GM12878 (cell line): ENCODE measurements around the gene MFAP1. TPM values are rescaled to one million over a fixed set of nuclear protein-coding genes. Genes with fewer than 3 reads are reported as not detected.

Experiments
- CBFB ChIP-seq: IDR thresholded peaks from 2 replicates; pipeline ENCODE4 v1.6.1; 2016; ENCODE audit warnings: antibody characterized with exemption, low read depth
- CBX5 ChIP-seq: sonication (generic); IDR thresholded peaks from 2 replicates; pipeline ENCODE4 v1.6.1; 2016; ENCODE audit warnings: low read depth, moderate library complexity, mild to moderate bottlenecking, inconsistent platforms
- CHD1 ChIP-seq: IDR thresholded peaks from 2 replicates; pipeline ENCODE4 v1.6.1; 2012; ENCODE audit warnings: low read depth, low read length, improper control_type of control experiment
- CREB1 ChIP-seq: IDR thresholded peaks from 2 replicates; pipeline ENCODE4 v1.6.1; 2012; ENCODE audit warnings: low read depth, mild to moderate bottlenecking, inconsistent platforms
- HCFC1 ChIP-seq: fragments of 150-350 bp; IDR thresholded peaks from 2 replicates; pipeline ENCODE4 v1.6.1; 2014; ENCODE audit warnings: low read length
- LARP7 ChIP-seq: fragments of 450-650 bp; IDR thresholded peaks from 2 replicates; pipeline ENCODE4 v1.6.1; 2017; ENCODE audit warnings: mild to moderate bottlenecking
- MEF2A ChIP-seq: IDR thresholded peaks from 2 replicates; pipeline ENCODE4 v1.6.1; 2011; ENCODE audit warnings: low read depth, mild to moderate bottlenecking, low read length, moderate library complexity; ENCODE audit not compliant: insufficient read depth
- MLLT1 ChIP-seq: fragments of 450-650 bp; IDR thresholded peaks from 2 replicates; pipeline ENCODE4 v1.6.1; 2016; ENCODE audit warnings: mild to moderate bottlenecking
- MTA2 ChIP-seq: fragments of 450-650 bp; IDR thresholded peaks from 2 replicates; pipeline ENCODE4 v1.6.1; 2016; ENCODE audit warnings: low read depth, mild to moderate bottlenecking, moderate library complexity
- NFIC ChIP-seq: IDR thresholded peaks from 2 replicates; pipeline ENCODE4 v1.6.1; 2012; ENCODE audit warnings: low read depth, mild to moderate bottlenecking, inconsistent platforms, low read length, moderate library complexity
- NRF1 ChIP-seq: conservative IDR thresholded peaks from 2 replicates; pipeline ENCODE4 v1.6.1; 2011; ENCODE audit warnings: mild to moderate bottlenecking, low read depth, low read length, improper control_type of control experiment
- POU2F2 ChIP-seq: IDR thresholded peaks from 3 replicates; pipeline ENCODE4 v1.6.1; 2011; ENCODE audit warnings: low read depth, mild to moderate bottlenecking, low read length, borderline replicate concordance
- SREBF2 ChIP-seq: IDR thresholded peaks from 2 replicates; pipeline ENCODE4 v1.6.1; 2012; ENCODE audit warnings: mild to moderate bottlenecking, low read length
- TCF3 ChIP-seq: IDR thresholded peaks from 2 replicates; pipeline ENCODE4 v1.6.1; 2012; ENCODE audit warnings: low read depth, mild to moderate bottlenecking, low read length, borderline replicate concordance; ENCODE audit not compliant: insufficient read depth
- ZNF217 ChIP-seq: fragments of 450-650 bp; IDR thresholded peaks from 2 replicates; pipeline ENCODE4 v1.6.1; 2017; ENCODE audit warnings: antibody characterized with exemption, mild to moderate bottlenecking
- ZNF622 ChIP-seq: fragments of 450-650 bp; IDR thresholded peaks from 2 replicates; pipeline ENCODE4 v1.6.1; 2017; ENCODE audit warnings: mild to moderate bottlenecking, inconsistent platforms
- polyA plus RNA-seq, 11 experiments: library from polyadenylated mRNA; depleted of rRNA in 4 of 11; unstranded in 6 of 11; stranded (reverse) in 5 of 11; fragments of >200 nt; fragmentation: Nextera tagmentation in 4 of 11; fragmentation: Illumina TruSeq in 1 of 11; extraction: Ambion mirVana in 4 of 11; extraction: Trizol in 1 of 11; gene quantifications; 1 replicate in 1 of 11; 2 replicates in 10 of 11; pipeline versions ENCODE4 v1.2.1 to v1.2.3, GENCODE V29; 2011 to 2016; ENCODE audit warnings: inconsistent platforms in 2 of 11, missing spikeins in 2 of 11, low read depth in 1 of 11
- total RNA-seq, 4 experiments: library from RNA; depleted of rRNA in 3 of 4; stranded (reverse); fragments of >200 nt in 3 of 4; fragmentation: Illumina TruSeq in 1 of 4; extraction: Trizol in 1 of 4; gene quantifications; 2 replicates each; pipeline versions ENCODE4 v1.2.1 to v1.2.3, GENCODE V29; 2013 to 2021
- TF ChIP-seq, protein P1 (sequence below): fragments of 450-650 bp; IDR thresholded peaks from 2 replicates; pipeline ENCODE4 v1.6.1; 2017; ENCODE audit warnings: low read depth, mild to moderate bottlenecking, moderate library complexity
- TF ChIP-seq, protein P2 (sequence below): fragments of 450-650 bp; IDR thresholded peaks from 2 replicates; pipeline ENCODE4 v1.6.1; 2018; ENCODE audit warnings: mild to moderate bottlenecking, low read depth, moderate library complexity; ENCODE audit not compliant: partially characterized antibody
- TF ChIP-seq, protein P3 (sequence below): fragments of 450-650 bp; conservative IDR thresholded peaks from 2 replicates; pipeline ENCODE4 v1.6.1; 2017; ENCODE audit warnings: mild to moderate bottlenecking, moderate library complexity
- TF ChIP-seq, protein P4 (sequence below), 3 experiments: IDR thresholded peaks in 2 of 3; conservative IDR thresholded peaks in 1 of 3; 2 replicates each; pipeline ENCODE4 v1.5.1; 2011; ENCODE audit warnings: low read depth in 3 of 3, low read length in 3 of 3, mild to moderate bottlenecking in 3 of 3, control low read depth in 2 of 3, moderate library complexity in 2 of 3, inconsistent platforms in 1 of 3, mixed read lengths in 1 of 3; ENCODE audit not compliant: control insufficient read depth in 2 of 3, insufficient read depth in 1 of 3; ENCODE audit errors: extremely low read depth in 1 of 3

Gene MFAP1
- total and polyA plus RNA-seq, 10 of the 15 experiments (the other 5 are each of a cell fraction or from before 2014, with no cell fraction given), result 24.5 to 67.3 (median 47.4) TPM

DNA sequence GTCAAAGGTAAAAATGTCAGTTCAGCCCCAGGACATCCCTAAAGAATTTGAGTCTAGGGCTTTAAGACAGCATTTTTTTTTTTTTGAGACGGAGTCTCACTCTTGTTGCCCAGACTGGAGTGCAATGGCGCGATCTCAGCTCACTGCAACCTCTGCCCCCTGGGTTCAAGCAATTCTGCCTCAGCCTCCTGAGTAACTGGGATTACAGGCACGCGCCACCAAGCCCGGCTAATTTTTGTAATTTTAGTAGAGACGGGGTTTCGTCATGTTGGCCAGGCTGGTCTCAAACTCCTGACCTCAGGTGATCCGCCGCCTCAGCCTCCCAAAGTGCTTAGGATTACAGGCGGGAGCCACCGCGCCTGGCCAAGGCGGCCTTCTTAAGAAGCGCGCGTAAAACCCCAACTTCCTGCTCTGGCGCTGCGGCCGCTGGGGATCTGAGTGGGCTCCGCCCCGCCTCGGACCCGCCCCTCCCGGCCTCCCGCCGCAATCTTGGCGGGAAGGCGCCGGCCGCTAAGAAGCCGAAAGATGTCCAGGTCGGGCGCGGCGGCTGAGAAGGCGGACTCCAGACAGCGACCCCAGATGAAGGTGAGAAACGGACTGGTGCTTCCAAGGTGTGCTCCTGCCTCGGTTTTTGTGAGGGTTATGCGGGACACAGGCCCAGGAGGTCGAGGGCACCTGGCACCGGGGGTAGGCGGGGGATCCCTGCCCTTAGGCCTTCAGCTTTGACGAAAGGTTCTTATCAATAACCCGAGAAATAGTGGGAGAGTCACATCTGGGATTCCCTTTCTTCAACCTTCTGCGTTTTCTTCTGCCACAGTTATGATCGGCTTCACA, 2.2 kb upstream of the MFAP1 start, which contains the start of gene WDR76 (continued):
- TF ChIP-seq CBFB, result 0 out of 2 replicates have a peak, but pooled peaks have one; percentile 31
- TF ChIP-seq POU2F2, result no peak
- TF ChIP-seq SREBF2, result no peak
- peak; percentile 51; the same call in 1 of the 2 replicates for TF ChIP-seq LARP7
- no peak; the same call in 1 of the 2 replicates for TF ChIP-seq NFIC
- TF ChIP-seq, protein P1, sequence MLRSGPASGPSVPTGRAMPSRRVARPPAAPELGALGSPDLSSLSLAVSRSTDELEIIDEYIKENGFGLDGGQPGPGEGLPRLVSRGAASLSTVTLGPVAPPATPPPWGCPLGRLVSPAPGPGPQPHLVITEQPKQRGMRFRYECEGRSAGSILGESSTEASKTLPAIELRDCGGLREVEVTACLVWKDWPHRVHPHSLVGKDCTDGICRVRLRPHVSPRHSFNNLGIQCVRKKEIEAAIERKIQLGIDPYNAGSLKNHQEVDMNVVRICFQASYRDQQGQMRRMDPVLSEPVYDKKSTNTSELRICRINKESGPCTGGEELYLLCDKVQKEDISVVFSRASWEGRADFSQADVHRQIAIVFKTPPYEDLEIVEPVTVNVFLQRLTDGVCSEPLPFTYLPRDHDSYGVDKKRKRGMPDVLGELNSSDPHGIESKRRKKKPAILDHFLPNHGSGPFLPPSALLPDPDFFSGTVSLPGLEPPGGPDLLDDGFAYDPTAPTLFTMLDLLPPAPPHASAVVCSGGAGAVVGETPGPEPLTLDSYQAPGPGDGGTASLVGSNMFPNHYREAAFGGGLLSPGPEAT, result peak; percentile 45; the same call in 1 of the 2 replicates
- TF ChIP-seq ZNF217, result peak; percentile 73
- no peak for TF ChIP-seq CHD1
- peak; percentile 55; the same call in 1 of the 2 replicates for TF ChIP-seq CBX5
- TF ChIP-seq HCFC1, result no peak
- TF ChIP-seq ZNF622, result no peak
- no peak for TF ChIP-seq MLLT1
- no peak for TF ChIP-seq TCF3
- no peak for TF ChIP-seq NRF1
- TF ChIP-seq MEF2A, result no peak
- no peak; the same call in 1 of the 2 replicates for TF ChIP-seq CREB1
- TF ChIP-seq, protein P2, sequence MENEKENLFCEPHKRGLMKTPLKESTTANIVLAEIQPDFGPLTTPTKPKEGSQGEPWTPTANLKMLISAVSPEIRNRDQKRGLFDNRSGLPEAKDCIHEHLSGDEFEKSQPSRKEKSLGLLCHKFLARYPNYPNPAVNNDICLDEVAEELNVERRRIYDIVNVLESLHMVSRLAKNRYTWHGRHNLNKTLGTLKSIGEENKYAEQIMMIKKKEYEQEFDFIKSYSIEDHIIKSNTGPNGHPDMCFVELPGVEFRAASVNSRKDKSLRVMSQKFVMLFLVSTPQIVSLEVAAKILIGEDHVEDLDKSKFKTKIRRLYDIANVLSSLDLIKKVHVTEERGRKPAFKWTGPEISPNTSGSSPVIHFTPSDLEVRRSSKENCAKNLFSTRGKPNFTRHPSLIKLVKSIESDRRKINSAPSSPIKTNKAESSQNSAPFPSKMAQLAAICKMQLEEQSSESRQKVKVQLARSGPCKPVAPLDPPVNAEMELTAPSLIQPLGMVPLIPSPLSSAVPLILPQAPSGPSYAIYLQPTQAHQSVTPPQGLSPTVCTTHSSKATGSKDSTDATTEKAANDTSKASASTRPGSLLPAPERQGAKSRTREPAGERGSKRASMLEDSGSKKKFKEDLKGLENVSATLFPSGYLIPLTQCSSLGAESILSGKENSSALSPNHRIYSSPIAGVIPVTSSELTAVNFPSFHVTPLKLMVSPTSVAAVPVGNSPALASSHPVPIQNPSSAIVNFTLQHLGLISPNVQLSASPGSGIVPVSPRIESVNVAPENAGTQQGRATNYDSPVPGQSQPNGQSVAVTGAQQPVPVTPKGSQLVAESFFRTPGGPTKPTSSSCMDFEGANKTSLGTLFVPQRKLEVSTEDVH, result peak; percentile 94
- TF ChIP-seq, protein P3, sequence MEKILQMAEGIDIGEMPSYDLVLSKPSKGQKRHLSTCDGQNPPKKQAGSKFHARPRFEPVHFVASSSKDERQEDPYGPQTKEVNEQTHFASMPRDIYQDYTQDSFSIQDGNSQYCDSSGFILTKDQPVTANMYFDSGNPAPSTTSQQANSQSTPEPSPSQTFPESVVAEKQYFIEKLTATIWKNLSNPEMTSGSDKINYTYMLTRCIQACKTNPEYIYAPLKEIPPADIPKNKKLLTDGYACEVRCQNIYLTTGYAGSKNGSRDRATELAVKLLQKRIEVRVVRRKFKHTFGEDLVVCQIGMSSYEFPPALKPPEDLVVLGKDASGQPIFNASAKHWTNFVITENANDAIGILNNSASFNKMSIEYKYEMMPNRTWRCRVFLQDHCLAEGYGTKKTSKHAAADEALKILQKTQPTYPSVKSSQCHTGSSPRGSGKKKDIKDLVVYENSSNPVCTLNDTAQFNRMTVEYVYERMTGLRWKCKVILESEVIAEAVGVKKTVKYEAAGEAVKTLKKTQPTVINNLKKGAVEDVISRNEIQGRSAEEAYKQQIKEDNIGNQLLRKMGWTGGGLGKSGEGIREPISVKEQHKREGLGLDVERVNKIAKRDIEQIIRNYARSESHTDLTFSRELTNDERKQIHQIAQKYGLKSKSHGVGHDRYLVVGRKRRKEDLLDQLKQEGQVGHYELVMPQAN, result no peak; the same call in 1 of the 2 replicates
- TF ChIP-seq MTA2, result peak; percentile 19; the same call in 1 of the 2 replicates
- TF ChIP-seq, protein P4, sequence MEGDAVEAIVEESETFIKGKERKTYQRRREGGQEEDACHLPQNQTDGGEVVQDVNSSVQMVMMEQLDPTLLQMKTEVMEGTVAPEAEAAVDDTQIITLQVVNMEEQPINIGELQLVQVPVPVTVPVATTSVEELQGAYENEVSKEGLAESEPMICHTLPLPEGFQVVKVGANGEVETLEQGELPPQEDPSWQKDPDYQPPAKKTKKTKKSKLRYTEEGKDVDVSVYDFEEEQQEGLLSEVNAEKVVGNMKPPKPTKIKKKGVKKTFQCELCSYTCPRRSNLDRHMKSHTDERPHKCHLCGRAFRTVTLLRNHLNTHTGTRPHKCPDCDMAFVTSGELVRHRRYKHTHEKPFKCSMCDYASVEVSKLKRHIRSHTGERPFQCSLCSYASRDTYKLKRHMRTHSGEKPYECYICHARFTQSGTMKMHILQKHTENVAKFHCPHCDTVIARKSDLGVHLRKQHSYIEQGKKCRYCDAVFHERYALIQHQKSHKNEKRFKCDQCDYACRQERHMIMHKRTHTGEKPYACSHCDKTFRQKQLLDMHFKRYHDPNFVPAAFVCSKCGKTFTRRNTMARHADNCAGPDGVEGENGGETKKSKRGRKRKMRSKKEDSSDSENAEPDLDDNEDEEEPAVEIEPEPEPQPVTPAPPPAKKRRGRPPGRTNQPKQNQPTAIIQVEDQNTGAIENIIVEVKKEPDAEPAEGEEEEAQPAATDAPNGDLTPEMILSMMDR (IDR thresholded peaks at IDR 0.05 in 2 of 3, conservative IDR thresholded peaks at IDR 0.05 in 1 of 3; ENCODE audit: control insufficient read depth in 2 of 3, extremely low read depth in 1 of 3, insufficient read depth in 1 of 3, low read depth in 3 of 3, low read length in 3 of 3), result no peak
